Measurements from ENCODE around the gene LIPN.

DNA sequence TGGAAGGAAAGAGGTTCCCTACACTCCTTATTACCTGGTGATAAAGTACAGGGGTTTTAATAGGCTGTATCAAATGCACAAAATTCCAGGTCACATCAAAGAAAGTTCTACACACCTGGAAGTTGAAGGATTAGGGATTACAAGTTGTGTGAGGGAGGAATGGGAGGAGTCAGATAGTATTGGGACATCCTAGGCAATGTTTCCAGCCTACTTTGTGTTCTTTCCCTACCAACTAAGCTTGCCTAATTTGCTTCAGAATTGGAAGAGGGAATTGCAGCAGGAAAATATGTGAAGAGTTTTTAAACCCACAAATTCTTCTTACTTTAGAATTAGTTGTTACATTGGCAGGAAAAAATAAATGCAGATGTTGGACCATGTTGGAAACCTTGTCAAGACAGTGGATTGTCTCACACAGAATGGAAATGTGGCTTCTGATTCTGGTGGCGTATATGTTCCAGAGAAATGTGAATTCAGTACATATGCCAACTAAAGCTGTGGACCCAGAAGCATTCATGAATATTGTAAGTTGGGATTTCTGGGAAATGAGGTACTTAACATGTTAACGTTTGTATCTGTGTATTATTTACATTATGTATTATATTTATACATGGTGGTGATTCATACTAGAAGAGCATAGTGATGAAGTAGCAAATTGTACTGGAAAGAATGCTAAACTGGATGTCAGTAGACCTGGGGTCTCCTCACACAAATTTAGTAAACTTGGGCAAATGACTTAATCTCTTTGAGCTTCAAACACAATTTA, 42.9 kb downstream of the LIPN start, which contains the start of gene LIPM:
- TF ChIP-seq, protein P1, sequence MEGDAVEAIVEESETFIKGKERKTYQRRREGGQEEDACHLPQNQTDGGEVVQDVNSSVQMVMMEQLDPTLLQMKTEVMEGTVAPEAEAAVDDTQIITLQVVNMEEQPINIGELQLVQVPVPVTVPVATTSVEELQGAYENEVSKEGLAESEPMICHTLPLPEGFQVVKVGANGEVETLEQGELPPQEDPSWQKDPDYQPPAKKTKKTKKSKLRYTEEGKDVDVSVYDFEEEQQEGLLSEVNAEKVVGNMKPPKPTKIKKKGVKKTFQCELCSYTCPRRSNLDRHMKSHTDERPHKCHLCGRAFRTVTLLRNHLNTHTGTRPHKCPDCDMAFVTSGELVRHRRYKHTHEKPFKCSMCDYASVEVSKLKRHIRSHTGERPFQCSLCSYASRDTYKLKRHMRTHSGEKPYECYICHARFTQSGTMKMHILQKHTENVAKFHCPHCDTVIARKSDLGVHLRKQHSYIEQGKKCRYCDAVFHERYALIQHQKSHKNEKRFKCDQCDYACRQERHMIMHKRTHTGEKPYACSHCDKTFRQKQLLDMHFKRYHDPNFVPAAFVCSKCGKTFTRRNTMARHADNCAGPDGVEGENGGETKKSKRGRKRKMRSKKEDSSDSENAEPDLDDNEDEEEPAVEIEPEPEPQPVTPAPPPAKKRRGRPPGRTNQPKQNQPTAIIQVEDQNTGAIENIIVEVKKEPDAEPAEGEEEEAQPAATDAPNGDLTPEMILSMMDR (IDR thresholded peaks at IDR 0.05): no peak
- TF ChIP-seq POLR2A (IDR thresholded peaks at IDR 0.05): no peak

Data from breast epithelium (tissue), 3 donors.